ENCODE data around the gene EXT2.

The EXT2 gene

GRCh38 chr11:44174842-44175241, 79.4 kb downstream of the EXT2 start:
- no peak for DNase-seq

- no peak for DNase-seq
Observed at GRCh38 chr11:44176546-44177213, 81.2 kb downstream of the EXT2 start.

GRCh38 chr11:44177905-44178304, 82.4 kb downstream of the EXT2 start:
- DNase-seq: no peak

- no peak for DNase-seq
Observed at GRCh38 chr11:44178381-44178780, 82.9 kb downstream of the EXT2 start.

- DNase-seq: no peak
Observed at GRCh38 chr11:44179173-44179572, 83.7 kb downstream of the EXT2 start.

- DNase-seq: no peak
Observed at GRCh38 chr11:44180107-44180506, 84.6 kb downstream of the EXT2 start.

- no peak for DNase-seq
Observed at GRCh38 chr11:44185522-44185921, 90.0 kb downstream of the EXT2 start.

- no peak for DNase-seq
Observed at GRCh38 chr11:44186321-44186930, 90.9 kb downstream of the EXT2 start.

- DNase-seq: no peak
Observed at GRCh38 chr11:44188643-44189042, 93.2 kb downstream of the EXT2 start.

GRCh38 chr11:44189986-44190882, 94.8 kb downstream of the EXT2 start:
- no peak for DNase-seq

GRCh38 chr11:44190883-44191230, 95.4 kb downstream of the EXT2 start:
- no peak for DNase-seq

GRCh38 chr11:44191322-44192016, 96.0 kb downstream of the EXT2 start:
- no peak for DNase-seq

- DNase-seq: no peak
Observed at GRCh38 chr11:44192017-44192385, 96.5 kb downstream of the EXT2 start.

GRCh38 chr11:44192462-44193100, 97.1 kb downstream of the EXT2 start:
- DNase-seq: no peak

GRCh38 chr11:44193856-44194255, 98.4 kb downstream of the EXT2 start:
- DNase-seq: no peak

GRCh38 chr11:44198146-44198724, 102.8 kb downstream of the EXT2 start:
- DNase-seq: no peak

- DNase-seq: no peak
Observed at GRCh38 chr11:44199298-44199697, 103.8 kb downstream of the EXT2 start.

GRCh38 chr11:44199816-44200215, 104.3 kb downstream of the EXT2 start:
- no peak for DNase-seq

GRCh38 chr11:44203270-44204043, 108.0 kb downstream of the EXT2 start:
- DNase-seq: no peak

GRCh38 chr11:44205352-44205751, 109.9 kb downstream of the EXT2 start:
- DNase-seq: no peak

GRCh38 chr11:44205836-44206235, 110.4 kb downstream of the EXT2 start:
- no peak for DNase-seq

- DNase-seq: no peak
Observed at GRCh38 chr11:44207292-44207691, 111.8 kb downstream of the EXT2 start.

Data from CD4-positive, alpha-beta T cell treated with Interleukin-10 for 1 hour (primary cell).